NOMO-1 treated with DMSO at 0.1 percent for 48 hours (cell line): Measurements from ENCODE around the gene PLXNB2.

Experiments
- DNase-seq: peaks from one replicate; lab custom pipeline; 2025; ENCODE audit not compliant: unreplicated experiment; lab: John Stamatoyannopoulos, UW

PLXNB2 gene

GRCh38 chr22:50299785-50300619 is 7.4 kb downstream of the PLXNB2 start:
- DNase-seq, result no peak

DNA sequence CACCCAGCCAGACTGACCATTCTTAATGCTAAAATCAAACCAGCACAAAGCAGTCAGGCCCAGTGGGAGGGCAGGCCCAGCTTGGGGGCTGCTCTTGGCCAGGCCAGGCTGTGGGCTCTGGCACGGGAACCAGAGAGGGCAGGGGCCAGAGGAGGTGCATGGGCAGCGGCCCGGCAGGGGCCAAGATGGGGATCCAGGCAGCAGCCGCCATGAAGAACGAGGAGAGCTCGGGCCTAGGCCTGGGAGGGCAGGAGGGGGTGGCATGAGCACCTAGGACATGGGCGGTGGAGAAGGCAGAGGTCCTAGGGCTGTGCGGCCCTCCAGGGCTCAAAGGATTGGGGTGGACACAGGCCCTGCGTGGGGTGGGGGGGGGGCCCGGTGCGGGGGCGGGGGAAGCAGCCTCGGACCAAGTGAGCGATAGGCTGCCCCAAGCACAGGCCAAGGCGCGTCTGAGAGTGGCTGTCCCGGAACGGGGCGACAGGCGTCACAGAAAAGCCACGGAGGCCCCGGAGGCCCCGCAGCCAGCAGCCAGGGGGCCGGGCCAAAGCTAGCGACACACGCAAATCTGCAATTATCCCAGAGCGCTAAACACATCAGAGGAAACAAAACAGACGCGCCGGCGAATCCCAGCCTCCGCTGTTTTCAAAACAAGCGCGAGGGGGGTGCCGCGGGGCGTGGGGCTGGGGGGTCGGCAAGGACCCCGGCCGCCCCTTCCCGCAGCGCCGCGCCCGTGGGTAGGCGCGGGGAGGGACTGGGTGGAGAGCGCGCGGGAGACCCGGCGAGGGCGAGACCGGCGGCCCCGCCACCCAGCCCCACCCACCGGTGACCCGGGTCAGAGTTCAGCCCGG is 8.3 kb downstream of the PLXNB2 start:
- DNase-seq, result no peak

- DNase-seq, result no peak
These were observed 9.2 kb downstream of the PLXNB2 start for GRCh38 chr22:50298266-50298637.

- no peak for DNase-seq
These were observed 9.8 kb downstream of the PLXNB2 start for GRCh38 chr22:50297510-50298265.

DNA sequence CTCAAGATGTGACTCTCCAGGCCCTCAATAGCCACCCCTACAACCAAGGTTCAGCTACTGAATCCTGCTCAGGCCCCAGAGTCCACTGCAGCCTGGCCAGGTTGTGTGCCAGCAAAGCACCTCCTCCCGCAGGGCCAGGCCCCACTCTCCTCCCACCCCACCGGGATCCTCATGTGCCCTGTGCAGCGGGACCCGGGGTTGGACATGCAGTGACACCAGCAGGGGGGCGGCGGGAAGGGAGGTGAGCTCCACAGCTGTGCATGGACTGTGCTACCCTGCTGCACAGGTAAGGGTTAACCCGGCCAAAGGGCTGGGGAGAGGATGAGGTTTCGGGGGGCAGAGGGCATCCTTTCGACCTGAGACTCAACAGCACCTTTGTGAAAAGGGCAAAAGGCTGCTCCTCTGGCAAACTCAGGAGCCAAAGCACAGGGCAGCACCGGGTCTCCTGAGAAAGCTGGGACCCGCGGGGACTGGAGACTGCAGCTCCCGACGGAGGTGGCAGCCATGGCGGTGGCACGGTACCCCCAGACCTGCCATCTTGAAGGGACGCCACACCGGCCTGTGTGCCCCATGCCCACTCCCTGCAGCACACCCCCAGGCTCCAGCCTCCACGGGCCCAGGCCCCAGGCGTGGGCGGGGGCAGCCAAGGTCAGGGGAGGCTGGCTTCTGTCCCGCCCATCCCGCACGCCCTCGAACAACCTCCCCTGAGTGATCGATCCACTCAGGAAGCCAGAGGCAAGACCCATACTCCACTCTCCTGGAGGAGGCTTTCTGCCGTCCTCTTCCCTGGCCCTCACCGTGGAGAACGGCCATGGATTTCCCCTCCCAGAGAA is 10.6 kb downstream of the PLXNB2 start:
- no peak for DNase-seq

DNA sequence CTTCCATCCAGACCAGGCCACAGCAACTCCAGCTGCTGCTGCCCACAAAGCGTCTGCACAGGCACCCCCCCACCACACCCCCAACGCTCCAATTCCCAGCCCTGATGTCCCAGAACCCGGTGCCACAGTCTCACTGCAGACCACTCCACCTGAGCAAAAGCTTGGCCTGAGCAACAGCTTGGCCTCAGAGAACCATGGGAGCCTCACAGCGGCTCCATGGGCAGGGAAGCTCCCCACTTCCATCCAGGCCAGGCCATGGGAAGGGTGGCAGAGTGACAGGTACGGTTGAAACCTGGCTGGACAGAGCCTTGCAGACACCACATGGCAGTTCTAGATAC is 13.2 kb downstream of the PLXNB2 start:
- DNase-seq, result no peak

- no peak for DNase-seq
These were observed 13.8 kb downstream of the PLXNB2 start for GRCh38 chr22:50293441-50294318.

GRCh38 chr22:50292643-50293440 is 14.6 kb downstream of the PLXNB2 start:
- no peak for DNase-seq

- DNase-seq, result no peak
These were observed 17.4 kb downstream of the PLXNB2 start for GRCh38 chr22:50289942-50290630.

- no peak for DNase-seq
These were observed 18.1 kb downstream of the PLXNB2 start for GRCh38 chr22:50289151-50289941.

DNA sequence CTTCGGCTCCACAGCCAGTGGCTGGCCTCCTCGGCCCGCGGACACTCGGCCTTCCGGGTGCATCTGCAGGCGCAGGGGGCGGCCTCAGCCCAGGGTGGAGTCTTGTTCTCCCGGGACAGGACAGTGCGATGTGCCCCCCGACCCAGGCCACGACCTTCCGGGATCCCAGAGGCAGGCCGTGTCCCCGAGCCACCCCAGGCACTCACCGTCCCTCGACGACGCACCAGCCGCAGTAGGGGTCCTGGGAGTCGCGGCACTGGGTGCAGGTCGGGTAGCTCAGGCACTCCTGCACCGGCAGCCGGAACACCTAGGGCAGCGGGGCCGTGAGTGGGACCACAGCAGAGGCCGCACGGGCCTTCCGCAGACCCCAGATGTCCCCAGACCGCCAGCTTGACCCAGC is 19.7 kb downstream of the PLXNB2 start:
- DNase-seq, result no peak

- DNase-seq, result no peak
These were observed 20.6 kb downstream of the PLXNB2 start for GRCh38 chr22:50286701-50287318.

DNA sequence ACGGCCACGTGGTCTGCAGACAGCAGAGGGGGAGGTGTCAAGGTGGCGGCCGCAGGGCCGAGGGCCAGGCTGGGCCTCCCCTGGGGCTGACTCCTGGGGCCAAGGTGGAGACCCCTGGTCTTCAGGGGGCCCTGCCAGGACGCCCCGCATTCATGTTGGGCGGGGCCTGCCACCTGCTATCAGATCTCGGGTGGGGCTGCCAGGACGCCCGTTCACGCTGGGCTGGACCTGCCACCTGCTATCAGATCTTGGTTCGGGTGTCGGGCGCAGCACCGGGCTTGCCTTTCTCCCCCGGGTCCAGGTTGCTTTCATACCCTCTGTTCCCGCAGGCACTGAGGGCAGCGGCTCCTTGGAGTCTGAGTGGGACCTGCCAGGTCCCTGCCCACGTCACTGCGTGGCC is 21.2 kb downstream of the PLXNB2 start:
- DNase-seq, result no peak

GRCh38 chr22:50285568-50286229 is 21.7 kb downstream of the PLXNB2 start:
- DNase-seq, result no peak

- DNase-seq, result no peak
These were observed 23.0 kb downstream of the PLXNB2 start for GRCh38 chr22:50284479-50284878.

DNA sequence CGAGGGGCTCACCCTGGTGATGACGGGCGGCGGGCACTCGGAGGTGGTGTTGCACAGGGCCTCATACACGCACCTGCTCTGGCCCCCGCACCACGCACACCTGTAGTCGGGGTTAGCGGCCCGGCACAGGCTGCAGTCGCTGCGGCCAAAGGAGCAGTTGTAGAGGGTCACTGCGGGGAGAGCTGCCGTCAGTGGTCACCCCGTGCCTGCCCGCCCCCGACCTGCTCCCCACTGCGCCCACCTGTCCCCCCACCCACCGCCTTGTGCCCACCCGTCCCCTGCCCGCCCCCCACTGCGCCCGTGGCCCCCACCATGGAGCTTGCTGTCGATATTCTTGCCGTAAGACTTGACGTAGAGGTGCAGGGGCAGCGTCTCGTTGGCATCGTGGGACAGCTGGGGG is 23.6 kb downstream of the PLXNB2 start:
- no peak for DNase-seq
